Skeletal muscle cell (primary cell): ENCODE results near the gene ARAP1.

Experiments
- DNase-seq: peaks from one replicate; pipeline ENCODE4 v3.0.0-alpha.2; 2010; ENCODE audit warnings: low read depth
- H3K4me3 ChIP-seq: 2 replicates; pipeline ENCODE4 v1.5.1; 2011; ENCODE audit warnings: low read depth, mild to moderate bottlenecking, control low read depth, low read length, moderate library complexity

Gene ARAP1

GRCh38 chr11:72693271-72693968 is 58.8 kb downstream of the ARAP1 start:
- no peak for DNase-seq
- no peak overlapping the region for H3K4me3 ChIP-seq

GRCh38 chr11:72692498-72693237 is 59.5 kb downstream of the ARAP1 start:
- no peak for DNase-seq
- no peak overlapping the region for H3K4me3 ChIP-seq

- no peak for DNase-seq
- no peak overlapping the region for H3K4me3 ChIP-seq
Measured at GRCh38 chr11:72690166-72690565, 62.0 kb downstream of the ARAP1 start.

- no peak overlapping the region for H3K4me3 ChIP-seq
- no peak for DNase-seq
Measured at GRCh38 chr11:72688929-72689328, 63.3 kb downstream of the ARAP1 start.

GRCh38 chr11:72688486-72688885 is 63.7 kb downstream of the ARAP1 start:
- no peak overlapping the region for H3K4me3 ChIP-seq
- no peak for DNase-seq

- DNase-seq: no peak
- no peak overlapping the region for H3K4me3 ChIP-seq
Measured at GRCh38 chr11:72687326-72687725, 64.9 kb downstream of the ARAP1 start.

- no peak for DNase-seq
- H3K4me3 ChIP-seq: no peak overlapping the region
Measured at GRCh38 chr11:72686639-72687220, 65.5 kb downstream of the ARAP1 start.

GRCh38 chr11:72685560-72686480 is 66.4 kb downstream of the ARAP1 start:
- no peak for DNase-seq
- H3K4me3 ChIP-seq: no peak overlapping the region

GRCh38 chr11:72684236-72684912 is 67.8 kb downstream of the ARAP1 start:
- DNase-seq: no peak

GRCh38 chr11:72683782-72684200 is 68.4 kb downstream of the ARAP1 start:
- no peak overlapping the region for H3K4me3 ChIP-seq
- no peak for DNase-seq

More at GRCh38 chr11:72684236-72684912, 67.8 kb downstream of the ARAP1 start:
- H3K4me3 ChIP-seq: no peak overlapping the region

- DNase-seq: no peak
- H3K4me3 ChIP-seq: no peak overlapping the region
Measured at GRCh38 chr11:72682858-72683243, 69.4 kb downstream of the ARAP1 start.

GRCh38 chr11:72682238-72682857 is 69.9 kb downstream of the ARAP1 start:
- H3K4me3 ChIP-seq: no peak overlapping the region
- DNase-seq: no peak

GRCh38 chr11:72681226-72682153 is 70.7 kb downstream of the ARAP1 start:
- H3K4me3 ChIP-seq: no peak overlapping the region
- DNase-seq: no peak

GRCh38 chr11:72680624-72681158 is 71.5 kb downstream of the ARAP1 start:
- no peak overlapping the region for H3K4me3 ChIP-seq
- DNase-seq: no peak

GRCh38 chr11:72679869-72680268 is 72.3 kb downstream of the ARAP1 start:
- no peak for DNase-seq
- no peak overlapping the region for H3K4me3 ChIP-seq

GRCh38 chr11:72678524-72678923 is 73.7 kb downstream of the ARAP1 start:
- H3K4me3 ChIP-seq: no peak overlapping the region
- DNase-seq: no peak

- no peak overlapping the region for H3K4me3 ChIP-seq
- no peak for DNase-seq
Measured at GRCh38 chr11:72676861-72677341, 75.3 kb downstream of the ARAP1 start.
